Neural crest cell (in vitro differentiated cells): Measurements from ENCODE around the gene ANGPTL5. TPM values are rescaled to one million over a fixed set of nuclear protein-coding genes. Genes with fewer than 3 reads are reported as not detected.

Experiments
- total RNA-seq: library from RNA; stranded (reverse); gene quantifications from 2 replicates; pipeline ENCODE4 v1.2.1, GENCODE V29; 2021

ANGPTL5 gene
- total RNA-seq, 1 donor from 2014 or later = not detected

Other genes with a start within 250 kb of the ANGPTL5 start
- 2.1 and 2.4 TPM in 2 replicates for gene CEP126, start 1.5 kb downstream of the ANGPTL5 start, total RNA-seq
- gene CFAP300, start 130.9 kb upstream of the ANGPTL5 start, total RNA-seq = 6.2 and 6.4 TPM in 2 replicates
- gene YAP1, start 193.9 kb upstream of the ANGPTL5 start, total RNA-seq = 138 and 142 TPM in 2 replicates